ENCODE data around the gene STEAP1B.

DNA sequence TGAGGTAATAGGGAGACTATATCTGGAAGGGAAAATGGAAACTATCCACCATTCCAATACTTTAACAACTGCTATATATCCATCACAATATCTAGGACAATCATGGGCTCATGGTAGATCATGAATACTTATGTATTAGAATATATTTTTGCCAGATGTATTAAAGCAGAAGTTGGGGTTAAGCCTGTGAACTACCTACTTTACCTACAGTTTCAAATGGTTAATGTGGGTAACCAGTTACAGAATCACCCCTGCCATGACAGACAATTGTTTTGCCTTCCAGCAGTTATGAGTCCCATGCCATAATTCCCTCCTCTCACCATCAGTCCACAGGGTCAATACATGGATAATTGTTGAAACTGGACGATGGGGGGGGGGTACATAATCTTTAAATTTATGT lies 113.1 kb downstream of the STEAP1B start:
- no peak for TF ChIP-seq POLR2AphosphoS5 (IDR thresholded peaks at IDR 0.05)
- TF ChIP-seq, protein P1, sequence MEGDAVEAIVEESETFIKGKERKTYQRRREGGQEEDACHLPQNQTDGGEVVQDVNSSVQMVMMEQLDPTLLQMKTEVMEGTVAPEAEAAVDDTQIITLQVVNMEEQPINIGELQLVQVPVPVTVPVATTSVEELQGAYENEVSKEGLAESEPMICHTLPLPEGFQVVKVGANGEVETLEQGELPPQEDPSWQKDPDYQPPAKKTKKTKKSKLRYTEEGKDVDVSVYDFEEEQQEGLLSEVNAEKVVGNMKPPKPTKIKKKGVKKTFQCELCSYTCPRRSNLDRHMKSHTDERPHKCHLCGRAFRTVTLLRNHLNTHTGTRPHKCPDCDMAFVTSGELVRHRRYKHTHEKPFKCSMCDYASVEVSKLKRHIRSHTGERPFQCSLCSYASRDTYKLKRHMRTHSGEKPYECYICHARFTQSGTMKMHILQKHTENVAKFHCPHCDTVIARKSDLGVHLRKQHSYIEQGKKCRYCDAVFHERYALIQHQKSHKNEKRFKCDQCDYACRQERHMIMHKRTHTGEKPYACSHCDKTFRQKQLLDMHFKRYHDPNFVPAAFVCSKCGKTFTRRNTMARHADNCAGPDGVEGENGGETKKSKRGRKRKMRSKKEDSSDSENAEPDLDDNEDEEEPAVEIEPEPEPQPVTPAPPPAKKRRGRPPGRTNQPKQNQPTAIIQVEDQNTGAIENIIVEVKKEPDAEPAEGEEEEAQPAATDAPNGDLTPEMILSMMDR (IDR thresholded peaks at IDR 0.05): no peak
- TF ChIP-seq POLR2A (IDR thresholded peaks at IDR 0.05): no peak
- TF ChIP-seq EP300 (IDR thresholded peaks at IDR 0.05): no peak
